Progenitor cell of endocrine pancreas (in vitro differentiated cells): ENCODE results near the gene PIK3R5. TPM values are rescaled to one million over a fixed set of nuclear protein-coding genes. Genes with fewer than 3 reads are reported as not detected.
A peak's percentile ranks its signal among the peaks of the same experiment; 100 is the strongest.
"Not testable (repeated sequence)": the region's sequence is repeated elsewhere in the genome, so short reads cannot be mapped to it uniquely, and the experiment has no call there.

Experiments used
- DNase-seq: peaks from one replicate; pipeline ENCODE4 v3.0.0; 2021; ENCODE audit warnings: low spot score; ENCODE audit not compliant: unreplicated experiment
- H3K27ac Mint-ChIP-seq: 2 replicates; pipeline ENCODE4 v1.8.0; 2021; ENCODE audit warnings: mild to moderate bottlenecking, moderate library complexity, mixed read lengths
- H3K27me3 Mint-ChIP-seq: 2 replicates; pipeline ENCODE4 v1.8.0; 2021; ENCODE audit warnings: mixed read lengths
- H3K36me3 Mint-ChIP-seq: 2 replicates; pipeline ENCODE4 v1.8.0; 2022; ENCODE audit warnings: mixed read lengths; ENCODE audit not compliant: insufficient read depth
- H3K4me1 Mint-ChIP-seq: 2 replicates; pipeline ENCODE4 v1.8.0; 2021; ENCODE audit warnings: low read depth, mixed read lengths
- H3K4me3 Mint-ChIP-seq: 2 replicates; pipeline ENCODE4 v1.8.0; 2021; ENCODE audit warnings: low read depth, mild to moderate bottlenecking, moderate library complexity, mixed read lengths
- H3K9me3 Mint-ChIP-seq: 2 replicates; pipeline ENCODE4 v1.8.0; 2021; ENCODE audit warnings: low read depth, mixed read lengths
- CTCF ChIP-seq: fragments of 200-600 bp; sonication (generic); IDR thresholded peaks from one replicate; pipeline ENCODE4 v1.5.0; 2021; ENCODE audit warnings: antibody characterized with exemption, mild to moderate bottlenecking; ENCODE audit not compliant: unreplicated experiment
- total RNA-seq: library from RNA; stranded (reverse); gene quantifications from 2 replicates; pipeline ENCODE4 v1.2.1, GENCODE V29; 2021

The PIK3R5 gene
- total RNA-seq, 1 donor from 2014 or later = 0.50 TPM

- peak overlapping the region; percentile 8 for H3K27ac Mint-ChIP-seq
- no peak for TF ChIP-seq CTCF
- no peak for DNase-seq
These were observed 106.3 kb downstream of the PIK3R5 start for GRCh38 chr17:8859027-8859803.

GRCh38 chr17:8857919-8858318, 107.6 kb downstream of the PIK3R5 start:
- no peak overlapping the region for H3K4me3 Mint-ChIP-seq
- H3K9me3 Mint-ChIP-seq = no peaks in the 10 kb centered on the region
- no peak for DNase-seq
- no peaks in the 10 kb centered on the region for H3K27me3 Mint-ChIP-seq
- peaks cover 32% of the 10 kb centered on the region for H3K4me1 Mint-ChIP-seq
- H3K27ac Mint-ChIP-seq = no peak overlapping the region
- no peaks in the 10 kb centered on the region for H3K36me3 Mint-ChIP-seq
- TF ChIP-seq CTCF = no peak

More at GRCh38 chr17:8859027-8859803, 106.3 kb downstream of the PIK3R5 start:
- Mint-ChIP-seq H3K9me3 (no peaks in the 10 kb centered on the region), H3K36me3 (no peaks in the 10 kb centered on the region), H3K27me3 (no peaks in the 10 kb centered on the region), H3K4me3 (no peak overlapping the region), H3K4me1 (peaks cover 32% of the 10 kb centered on the region)

- H3K27me3 Mint-ChIP-seq = no peaks in the 10 kb centered on the region
- H3K4me3 Mint-ChIP-seq = peak overlapping the region; percentile 26
- TF ChIP-seq CTCF = no peak
- H3K9me3 Mint-ChIP-seq = no peaks in the 10 kb centered on the region
- peak overlapping the region; percentile 79 for H3K27ac Mint-ChIP-seq
- H3K36me3 Mint-ChIP-seq = no peaks in the 10 kb centered on the region
- H3K4me1 Mint-ChIP-seq = peaks cover 31% of the 10 kb centered on the region
- DNase-seq = no peak
These were observed 108.5 kb downstream of the PIK3R5 start for GRCh38 chr17:8856869-8857575.

- not testable (repeated sequence) for H3K36me3 Mint-ChIP-seq, H3K27ac Mint-ChIP-seq, H3K27me3 Mint-ChIP-seq, H3K4me3 Mint-ChIP-seq, DNase-seq, H3K9me3 Mint-ChIP-seq
- peaks cover 28% of the 10 kb centered on the region for H3K4me1 Mint-ChIP-seq
These were observed 109.3 kb downstream of the PIK3R5 start for GRCh38 chr17:8856205-8856603.

GRCh38 chr17:8855477-8856204, 109.9 kb downstream of the PIK3R5 start:
- Mint-ChIP-seq H3K27me3 (no peaks in the 10 kb centered on the region), H3K27ac (no peak overlapping the region), H3K36me3 (no peaks in the 10 kb centered on the region), H3K4me1 (peaks cover 28% of the 10 kb centered on the region), H3K4me3 (no peak overlapping the region), H3K9me3 (no peaks in the 10 kb centered on the region)
- no peak for DNase-seq
- no peak for TF ChIP-seq CTCF
